ENCODE measurements around the gene EFNA4.

The EFNA4 gene

DNA sequence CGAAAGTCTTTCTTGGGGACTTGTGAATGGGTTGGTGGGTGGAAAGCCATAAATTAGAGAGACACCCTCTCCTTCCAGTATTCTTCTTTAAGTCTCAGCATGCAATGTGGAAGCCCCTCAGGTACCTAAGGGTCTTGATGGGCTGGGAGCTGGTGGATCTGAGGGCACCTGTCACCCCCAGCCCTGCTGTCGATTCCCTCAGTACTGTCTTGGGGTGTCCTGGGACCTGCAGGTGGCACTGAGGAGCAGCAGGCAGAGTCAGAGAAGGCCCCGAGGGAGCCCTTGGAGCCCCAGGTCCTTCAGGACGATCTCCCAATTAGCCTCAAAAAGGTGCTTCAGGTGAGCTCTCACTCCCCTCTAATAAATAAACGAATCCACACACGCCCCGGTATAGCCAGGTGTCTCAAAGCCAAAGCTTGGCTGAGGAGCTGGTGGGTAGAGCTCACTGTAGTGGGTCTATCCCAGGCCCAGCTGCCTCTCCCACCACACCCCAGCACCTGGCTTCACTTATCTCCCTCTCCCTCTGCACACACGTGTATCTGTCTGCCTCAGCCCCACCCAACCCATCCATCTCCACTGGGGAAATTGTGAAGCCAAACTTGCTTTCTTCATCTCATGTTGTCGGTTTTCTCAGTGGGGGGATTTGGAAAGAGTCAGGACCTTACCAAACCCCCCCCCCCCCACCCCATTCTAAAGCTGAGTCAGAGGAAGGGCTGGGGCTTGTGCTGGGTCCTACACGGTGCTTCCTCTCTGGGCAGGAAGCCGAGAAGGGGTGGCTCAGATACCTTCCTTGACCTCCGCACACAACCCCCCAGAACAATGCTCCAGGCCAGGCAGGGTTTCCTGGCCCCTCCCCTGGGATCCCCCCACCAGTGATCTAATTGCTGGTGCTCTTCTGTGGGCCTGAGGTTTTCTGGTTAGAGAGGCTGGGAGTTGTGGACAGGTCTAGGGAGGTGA, 10.8 kb upstream of the EFNA4 start:
- peak in 1 of 2 donors; percentile 18 for DNase-seq

GRCh38 chr1:155053531-155054105, 9.9 kb upstream of the EFNA4 start:
- DNase-seq = no peak

DNA sequence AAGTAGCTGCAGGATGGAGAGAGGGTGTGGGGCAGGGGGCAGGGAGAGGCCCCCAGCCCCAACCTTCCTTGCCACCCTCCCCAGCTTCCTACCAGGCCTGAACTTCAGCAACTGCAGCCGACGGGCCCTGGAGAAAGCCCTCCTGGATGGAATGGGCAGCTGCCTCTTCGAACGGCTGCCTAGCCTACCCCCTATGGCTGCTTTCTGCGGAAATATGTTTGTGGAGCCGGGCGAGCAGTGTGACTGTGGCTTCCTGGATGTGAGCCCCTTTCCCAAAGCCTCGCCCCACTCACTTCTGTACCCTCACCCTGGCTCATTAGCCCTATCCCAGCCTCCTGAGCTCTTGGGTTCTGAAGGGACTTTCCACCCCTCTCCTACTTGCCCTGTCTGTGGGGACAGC, 6.4 kb upstream of the EFNA4 start:
- no peak for DNase-seq

- DNase-seq = no peak
These were observed 5.7 kb upstream of the EFNA4 start for GRCh38 chr1:155057788-155058211.

DNA sequence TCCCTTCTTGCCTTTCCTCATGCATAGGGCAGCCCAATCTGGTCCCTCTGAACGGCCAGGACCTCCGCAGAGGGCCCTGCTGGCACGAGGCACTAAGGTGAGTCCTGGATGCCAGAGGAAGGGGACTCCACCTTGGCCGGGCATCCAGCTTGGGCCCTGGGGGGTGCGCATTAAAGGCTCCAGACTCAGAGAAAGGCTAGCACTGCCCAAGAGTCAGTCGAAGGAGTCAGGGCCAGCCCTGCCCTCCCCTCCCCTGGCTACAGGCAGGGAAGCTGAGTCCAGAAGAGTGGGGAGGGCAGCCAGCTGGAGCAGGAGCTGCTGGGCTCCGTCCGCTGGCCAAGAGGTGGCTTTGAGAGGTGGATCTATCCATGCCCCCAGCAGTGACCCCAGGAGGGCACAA, 2.8 kb upstream of the EFNA4 start:
- no peak for DNase-seq

- peak; percentile 94 to 95 for DNase-seq
These were observed 2.0 kb upstream of the EFNA4 start for GRCh38 chr1:155061381-155062150.

DNA sequence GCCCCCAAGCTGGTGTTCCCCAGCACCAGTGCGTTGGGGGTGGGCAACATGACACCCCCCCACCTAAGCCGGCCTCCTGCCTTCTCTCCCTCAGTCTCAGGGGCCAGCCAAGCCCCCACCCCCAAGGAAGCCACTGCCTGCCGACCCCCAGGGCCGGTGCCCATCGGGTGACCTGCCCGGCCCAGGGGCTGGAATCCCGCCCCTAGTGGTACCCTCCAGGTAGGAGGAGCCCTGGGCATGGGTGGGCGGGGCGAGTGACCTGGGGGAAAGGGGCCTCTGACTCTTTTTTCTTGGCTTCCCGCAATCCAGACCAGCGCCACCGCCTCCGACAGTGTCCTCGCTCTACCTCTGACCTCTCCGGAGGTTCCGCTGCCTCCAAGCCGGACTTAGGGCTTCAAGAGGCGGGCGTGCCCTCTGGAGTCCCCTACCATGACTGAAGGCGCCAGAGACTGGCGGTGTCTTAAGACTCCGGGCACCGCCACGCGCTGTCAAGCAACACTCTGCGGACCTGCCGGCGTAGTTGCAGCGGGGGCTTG, 1.3 kb upstream of the EFNA4 start:
- DNase-seq = no peak

DNA sequence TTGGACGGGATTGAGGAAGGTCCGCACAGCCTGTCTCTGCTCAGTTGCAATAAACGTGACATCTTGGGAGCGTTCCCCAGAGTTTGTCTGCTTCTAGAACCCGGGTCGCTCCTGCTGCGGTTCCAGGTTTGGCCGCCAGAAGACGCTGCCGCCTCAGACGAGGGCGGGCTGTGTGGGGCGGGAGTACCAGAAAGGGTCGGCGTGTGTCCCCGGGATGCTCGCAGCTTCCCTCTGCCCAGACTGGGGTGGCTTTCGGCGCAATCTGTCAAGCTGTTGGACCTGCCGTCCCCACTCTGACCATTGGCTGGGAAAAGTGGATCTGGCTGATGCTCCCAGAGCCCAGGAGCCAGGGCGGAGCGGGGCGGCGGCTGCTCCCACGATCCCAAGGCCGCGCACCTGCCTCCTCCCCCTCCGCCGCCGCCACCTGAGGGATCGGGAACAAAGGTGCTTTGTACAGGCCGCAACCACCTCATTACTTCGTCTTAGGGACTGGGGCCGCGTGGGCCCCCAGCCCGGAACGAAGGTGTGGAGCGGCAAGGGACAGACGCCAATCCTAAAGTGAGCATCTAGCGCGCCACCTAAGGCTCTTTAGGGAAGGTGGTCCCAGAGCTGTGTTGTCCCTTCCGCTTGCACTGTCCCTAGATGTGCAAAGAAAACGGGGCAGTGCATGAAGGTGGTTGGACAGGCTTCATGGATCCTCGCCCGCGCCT, 683 bp upstream of the EFNA4 start:
- peak; percentile 72 to 79 for DNase-seq

DNA sequence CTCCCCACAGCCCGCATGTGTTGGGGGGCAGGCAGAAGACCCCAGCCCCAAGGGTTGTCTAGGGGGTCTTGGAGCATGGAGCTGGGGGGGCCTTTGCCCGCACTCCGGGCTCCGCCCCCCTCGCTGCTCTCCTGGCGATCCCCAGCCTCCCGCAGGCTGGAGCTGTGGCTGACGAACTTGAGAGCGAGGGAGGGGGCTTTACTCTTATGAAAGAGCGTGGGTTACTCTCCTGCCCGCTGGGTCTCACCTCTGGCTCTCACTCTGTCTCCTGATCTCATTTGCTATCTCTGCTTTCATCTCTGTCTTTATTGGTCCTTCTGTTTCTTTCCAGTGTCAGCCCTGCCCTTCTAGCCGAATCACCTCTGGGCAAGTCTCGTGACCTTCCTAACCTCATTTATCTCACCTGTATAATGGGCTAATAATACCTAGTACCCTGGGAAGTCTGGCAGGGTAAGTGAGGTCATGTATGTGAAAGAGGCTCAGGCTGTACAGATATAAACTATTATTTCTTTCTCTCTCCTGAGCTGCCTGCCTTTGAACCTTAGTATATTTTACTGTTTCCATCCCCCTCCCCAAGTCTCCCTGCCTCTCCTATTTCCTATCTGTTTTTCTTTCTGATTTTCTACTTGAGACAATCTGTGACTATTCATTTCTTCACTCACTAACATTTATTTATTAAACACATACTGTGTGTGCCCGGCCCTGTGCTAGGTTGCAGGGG, 731 bp downstream of the EFNA4 start:
- peak; percentile 13 to 37 for DNase-seq

- DNase-seq = no peak
These were observed 1.4 kb downstream of the EFNA4 start for GRCh38 chr1:155064832-155065429.

DNA sequence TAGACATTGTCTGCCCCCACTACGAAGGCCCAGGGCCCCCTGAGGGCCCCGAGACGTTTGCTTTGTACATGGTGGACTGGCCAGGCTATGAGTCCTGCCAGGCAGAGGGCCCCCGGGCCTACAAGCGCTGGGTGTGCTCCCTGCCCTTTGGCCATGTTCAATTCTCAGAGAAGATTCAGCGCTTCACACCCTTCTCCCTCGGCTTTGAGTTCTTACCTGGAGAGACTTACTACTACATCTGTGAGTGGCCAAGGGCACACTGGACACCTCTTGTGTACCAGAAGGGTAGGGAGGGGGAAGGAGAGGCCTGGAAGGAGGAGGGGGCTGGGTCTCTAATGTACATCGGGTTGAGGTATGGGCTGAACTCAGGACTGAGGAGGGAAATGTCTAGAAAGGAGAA, 3.2 kb downstream of the EFNA4 start:
- DNase-seq = no peak

GRCh38 chr1:155068599-155068998, 5.1 kb downstream of the EFNA4 start:
- no peak for DNase-seq

- no peak for DNase-seq
These were observed 6.1 kb downstream of the EFNA4 start for GRCh38 chr1:155069551-155070157.

GRCh38 chr1:155070158-155070621, 6.7 kb downstream of the EFNA4 start:
- DNase-seq = no peak

DNA sequence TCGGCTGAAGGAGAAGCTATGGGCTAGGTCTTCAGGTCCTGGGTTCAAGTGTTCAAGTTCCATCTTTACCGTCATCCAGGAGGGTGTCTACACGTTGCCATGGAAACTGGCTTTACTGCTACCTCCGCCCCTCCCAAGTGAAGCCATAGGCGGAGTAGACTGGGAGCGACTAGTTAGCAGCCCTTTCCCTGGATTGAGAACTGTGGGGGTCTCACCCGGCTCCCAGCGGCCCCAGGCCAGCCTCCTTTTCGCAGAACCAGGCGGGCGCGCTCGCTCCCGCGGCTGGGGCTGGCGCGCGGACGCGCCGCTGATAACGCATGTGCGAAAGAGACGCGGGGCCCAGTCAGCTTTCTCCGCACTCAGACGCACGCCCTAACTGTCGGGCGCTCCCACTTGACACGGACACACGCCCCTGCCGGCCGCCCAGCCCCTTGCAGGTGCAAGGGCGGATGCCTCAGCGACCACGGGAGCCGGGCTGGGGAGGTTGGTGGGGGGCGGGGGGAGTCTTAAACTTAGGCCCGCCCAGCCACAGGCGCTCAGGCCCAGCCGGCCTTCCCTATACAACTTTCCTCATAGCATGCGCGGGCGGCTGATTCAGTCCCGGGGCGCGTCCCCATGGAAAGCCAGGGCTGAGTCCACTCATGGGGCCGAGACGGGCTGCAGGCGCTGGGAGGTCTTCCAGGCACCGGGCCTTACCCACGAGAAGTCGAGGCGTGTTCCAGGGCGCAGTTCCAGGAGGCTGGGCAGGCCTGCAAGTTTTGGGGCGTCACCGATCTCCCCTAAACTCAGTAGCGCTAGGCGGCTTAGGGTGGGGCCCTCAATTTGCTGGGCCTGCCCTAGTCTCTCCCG, 7.4 kb downstream of the EFNA4 start:
- peak; percentile 82 to 86 for DNase-seq

GRCh38 chr1:155071701-155072100, 8.2 kb downstream of the EFNA4 start:
- no peak for DNase-seq

DNA sequence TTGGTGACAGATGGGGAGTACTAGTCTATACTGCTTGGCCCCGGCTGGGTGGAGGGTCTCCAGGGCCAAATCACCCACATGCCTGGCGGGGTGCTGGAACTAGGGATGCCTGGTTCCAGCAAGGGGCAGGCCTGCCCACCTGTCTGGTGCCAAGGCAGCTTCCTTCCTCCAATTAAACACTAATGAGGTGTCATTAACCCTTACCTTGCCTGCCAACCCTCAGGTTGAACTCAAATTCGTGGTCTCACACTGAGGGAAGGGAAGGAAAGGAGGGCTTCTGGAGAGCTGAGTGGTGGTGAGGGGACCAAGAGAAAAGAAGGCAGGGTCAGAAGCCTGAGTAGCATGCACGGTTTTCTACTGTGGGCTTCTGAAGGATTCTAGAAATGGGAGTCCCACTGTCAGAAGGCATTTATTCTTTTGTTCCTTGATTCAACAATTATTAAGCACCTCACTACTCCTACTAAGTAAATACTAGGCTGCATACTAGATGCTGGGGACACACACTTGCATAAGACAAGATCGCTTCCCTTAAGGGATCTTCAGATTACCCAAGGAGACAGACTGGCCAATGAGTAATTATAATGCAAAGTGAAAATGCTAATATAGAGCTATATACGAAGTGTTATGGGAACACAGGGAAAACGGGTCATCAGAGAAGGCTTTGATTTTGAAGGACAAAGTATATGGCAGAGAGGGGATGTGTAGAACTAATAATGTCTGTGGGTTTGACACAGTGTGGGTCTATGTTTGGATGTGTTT, 9.2 kb downstream of the EFNA4 start:
- DNase-seq = no peak

- no peak for DNase-seq
These were observed 10.1 kb downstream of the EFNA4 start for GRCh38 chr1:155073377-155074242.
